ENCODE measurements around the gene FBXO41.

The FBXO41 gene

GRCh38 chr2:73307720-73308119 lies 23.4 kb upstream of the FBXO41 start:
- DNase-seq (ENCODE audit: extremely low read depth, low read depth), result no peak
- TF ChIP-seq, protein P1, sequence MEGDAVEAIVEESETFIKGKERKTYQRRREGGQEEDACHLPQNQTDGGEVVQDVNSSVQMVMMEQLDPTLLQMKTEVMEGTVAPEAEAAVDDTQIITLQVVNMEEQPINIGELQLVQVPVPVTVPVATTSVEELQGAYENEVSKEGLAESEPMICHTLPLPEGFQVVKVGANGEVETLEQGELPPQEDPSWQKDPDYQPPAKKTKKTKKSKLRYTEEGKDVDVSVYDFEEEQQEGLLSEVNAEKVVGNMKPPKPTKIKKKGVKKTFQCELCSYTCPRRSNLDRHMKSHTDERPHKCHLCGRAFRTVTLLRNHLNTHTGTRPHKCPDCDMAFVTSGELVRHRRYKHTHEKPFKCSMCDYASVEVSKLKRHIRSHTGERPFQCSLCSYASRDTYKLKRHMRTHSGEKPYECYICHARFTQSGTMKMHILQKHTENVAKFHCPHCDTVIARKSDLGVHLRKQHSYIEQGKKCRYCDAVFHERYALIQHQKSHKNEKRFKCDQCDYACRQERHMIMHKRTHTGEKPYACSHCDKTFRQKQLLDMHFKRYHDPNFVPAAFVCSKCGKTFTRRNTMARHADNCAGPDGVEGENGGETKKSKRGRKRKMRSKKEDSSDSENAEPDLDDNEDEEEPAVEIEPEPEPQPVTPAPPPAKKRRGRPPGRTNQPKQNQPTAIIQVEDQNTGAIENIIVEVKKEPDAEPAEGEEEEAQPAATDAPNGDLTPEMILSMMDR (IDR thresholded peaks at IDR 0.05; ENCODE audit: low read depth, low read length), result no peak

GRCh38 chr2:73301636-73302035 lies 17.4 kb upstream of the FBXO41 start:
- TF ChIP-seq, protein P1 (IDR thresholded peaks at IDR 0.05; ENCODE audit: low read depth, low read length), result no peak
- no peak for DNase-seq (ENCODE audit: extremely low read depth, low read depth)

DNA sequence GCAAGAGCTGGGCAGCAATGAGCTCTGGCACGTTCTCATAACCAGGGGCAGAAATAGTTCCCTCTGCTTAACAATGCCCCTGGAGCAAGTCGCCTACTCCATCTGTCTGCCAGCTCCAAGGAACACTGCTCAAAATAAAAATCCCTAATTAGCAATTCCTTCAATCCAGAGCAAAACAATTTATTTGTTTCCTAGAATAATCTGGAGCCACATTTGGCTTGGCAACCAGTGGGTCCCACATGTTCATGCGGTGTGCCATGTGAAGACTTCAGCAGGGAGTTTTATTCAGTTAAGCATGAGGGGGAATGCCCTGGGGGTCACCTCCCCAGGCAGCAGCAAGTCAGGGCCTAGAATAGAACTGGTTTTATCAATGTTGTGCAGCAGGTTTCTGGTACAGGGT lies 16.6 kb upstream of the FBXO41 start:
- no peak for DNase-seq (ENCODE audit: extremely low read depth, low read depth)
- TF ChIP-seq, protein P1 (IDR thresholded peaks at IDR 0.05; ENCODE audit: low read depth, low read length), result no peak

GRCh38 chr2:73297586-73297985 lies 13.3 kb upstream of the FBXO41 start:
- DNase-seq (ENCODE audit: extremely low read depth, low read depth), result no peak
- TF ChIP-seq, protein P1 (IDR thresholded peaks at IDR 0.05; ENCODE audit: low read depth, low read length), result no peak

- DNase-seq (ENCODE audit: extremely low read depth, low read depth), result no peak
- TF ChIP-seq, protein P1 (IDR thresholded peaks at IDR 0.05; ENCODE audit: low read depth, low read length), result no peak
Measured at GRCh38 chr2:73297151-73297559, 12.9 kb upstream of the FBXO41 start.

- DNase-seq (ENCODE audit: extremely low read depth, low read depth), result no peak
- TF ChIP-seq, protein P1 (IDR thresholded peaks at IDR 0.05; ENCODE audit: low read depth, low read length), result no peak
Measured at GRCh38 chr2:73295751-73296400, 11.6 kb upstream of the FBXO41 start.

DNA sequence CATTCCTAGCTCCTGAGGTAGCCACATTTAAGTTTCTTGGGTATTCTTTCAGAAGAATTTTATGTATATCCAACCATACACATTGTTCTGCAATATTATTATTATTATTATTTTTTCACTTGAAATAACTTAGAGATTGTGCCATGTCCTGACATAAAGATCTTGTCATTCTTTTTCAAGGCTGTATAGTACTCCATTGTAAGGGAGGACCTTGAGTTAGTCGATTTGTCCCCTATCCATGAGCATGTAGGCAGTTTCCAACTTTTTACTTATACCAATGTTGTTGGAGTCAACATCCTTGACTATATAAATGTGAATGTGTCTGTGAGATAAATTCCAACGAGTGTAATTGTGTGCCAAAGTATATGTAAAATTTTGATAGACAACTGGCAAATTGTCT lies 10.0 kb upstream of the FBXO41 start:
- DNase-seq (ENCODE audit: extremely low read depth, low read depth), result no peak
- TF ChIP-seq, protein P1 (IDR thresholded peaks at IDR 0.05; ENCODE audit: low read depth, low read length), result no peak

Data from AG09319 (cell line).